ENCODE data around the gene KDM4C.
"Not testable (repeated sequence)": the region's sequence is repeated elsewhere in the genome, so short reads cannot be mapped to it uniquely, and the experiment has no call there.

Gene KDM4C

DNA sequence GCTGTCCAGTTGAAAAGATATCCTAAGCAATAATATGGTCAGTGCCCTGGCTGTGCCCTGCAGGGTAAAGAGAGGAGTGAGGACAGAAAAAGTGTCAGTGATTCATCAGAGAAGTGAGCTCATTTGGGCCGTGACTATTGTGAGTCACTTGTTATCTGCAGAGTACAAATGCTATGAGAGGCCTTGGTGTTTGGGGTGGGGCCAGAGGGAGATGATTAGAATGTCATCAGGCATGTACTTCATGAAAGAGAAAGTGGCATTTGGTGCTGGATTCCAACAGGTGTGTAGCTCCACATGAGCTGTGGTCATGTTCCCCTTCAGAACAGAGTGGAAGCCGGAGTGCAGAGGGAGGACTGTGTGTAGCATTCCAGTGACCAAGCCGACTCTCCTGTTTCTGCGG lies 174.1 kb downstream of the KDM4C start:
- peak in 1 of 2 donors; percentile 29 for DNase-seq (ENCODE audit: low read depth in 2 of 2)

DNA sequence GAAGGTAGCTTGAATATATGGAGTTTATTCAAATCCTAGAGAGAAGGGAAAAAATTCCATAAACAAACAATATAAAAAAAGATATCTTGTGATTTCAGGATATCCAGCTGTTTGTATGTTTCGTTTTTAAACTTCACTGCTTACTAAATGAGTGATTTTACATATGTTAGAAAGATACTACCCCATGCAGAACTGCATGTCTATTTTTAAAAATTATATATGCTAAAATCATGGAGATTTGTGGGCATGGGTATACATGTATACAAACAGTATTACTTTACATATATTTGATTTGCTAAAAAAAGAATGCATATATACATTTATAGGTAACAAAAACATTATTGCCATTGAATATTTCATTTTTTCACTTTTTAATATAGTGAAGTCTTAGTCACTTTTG lies 178.3 kb downstream of the KDM4C start:
- DNase-seq (ENCODE audit: low read depth in 2 of 2), result no peak

DNA sequence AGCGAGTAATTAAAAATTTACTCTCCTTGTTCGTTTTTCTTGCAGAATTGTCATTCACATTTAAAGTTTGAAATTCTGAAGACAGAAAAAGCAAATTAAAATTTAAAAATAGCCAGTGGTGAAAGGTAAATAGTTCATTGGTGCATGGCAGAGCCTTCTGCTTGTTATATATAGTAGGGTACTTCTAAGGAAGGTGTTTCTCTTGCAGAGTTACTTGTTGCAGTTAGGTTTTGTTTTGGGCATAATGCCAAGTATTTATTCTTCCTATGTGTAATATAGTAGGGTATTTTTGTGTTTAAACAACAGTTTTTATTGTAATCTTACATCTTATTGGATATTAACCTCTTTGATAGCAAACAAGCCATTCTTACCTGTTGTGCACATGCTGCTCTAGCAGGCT lies 179.4 kb downstream of the KDM4C start:
- no peak for DNase-seq (ENCODE audit: low read depth in 2 of 2)

DNA sequence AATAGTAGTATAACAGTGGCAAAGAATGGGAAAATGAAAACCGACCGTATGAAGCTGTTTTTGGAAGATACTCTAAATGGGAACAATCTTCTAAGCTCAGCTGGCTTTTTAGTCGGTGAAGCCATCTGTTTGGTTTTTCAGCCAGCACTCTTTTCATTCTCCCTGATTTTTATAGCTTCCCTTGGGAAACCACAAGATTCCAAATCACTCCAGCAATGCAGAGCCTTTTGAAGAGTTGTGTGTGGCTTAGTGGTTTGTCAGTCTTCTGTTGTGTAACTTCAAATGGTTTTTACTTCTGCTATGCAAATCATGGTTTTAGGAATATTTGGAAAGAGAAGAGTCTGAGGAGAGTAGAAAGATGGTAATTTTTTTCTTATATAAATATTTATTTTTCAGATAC lies 180.7 kb downstream of the KDM4C start:
- no peak for DNase-seq (ENCODE audit: low read depth in 2 of 2)

DNA sequence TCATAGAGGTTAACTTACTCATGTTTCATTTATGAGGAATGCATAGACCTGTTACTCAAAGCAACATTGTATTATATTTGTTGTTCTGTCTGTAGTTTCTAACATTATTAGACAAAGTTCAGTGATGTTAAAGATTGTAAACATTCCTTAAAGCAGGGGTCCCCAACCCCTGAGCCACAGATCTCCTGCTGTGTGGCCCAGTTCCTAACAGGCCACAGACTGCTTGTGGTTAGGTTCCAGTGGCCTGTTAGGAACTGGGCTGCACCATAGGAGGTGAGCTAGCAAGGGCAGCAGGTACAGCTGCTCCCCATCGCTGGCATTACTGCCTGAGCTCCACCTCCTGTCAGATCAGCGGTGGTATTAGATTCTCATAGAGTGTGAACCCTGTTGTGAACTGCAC lies 181.1 kb downstream of the KDM4C start:
- no peak for DNase-seq (ENCODE audit: low read depth in 2 of 2)

DNA sequence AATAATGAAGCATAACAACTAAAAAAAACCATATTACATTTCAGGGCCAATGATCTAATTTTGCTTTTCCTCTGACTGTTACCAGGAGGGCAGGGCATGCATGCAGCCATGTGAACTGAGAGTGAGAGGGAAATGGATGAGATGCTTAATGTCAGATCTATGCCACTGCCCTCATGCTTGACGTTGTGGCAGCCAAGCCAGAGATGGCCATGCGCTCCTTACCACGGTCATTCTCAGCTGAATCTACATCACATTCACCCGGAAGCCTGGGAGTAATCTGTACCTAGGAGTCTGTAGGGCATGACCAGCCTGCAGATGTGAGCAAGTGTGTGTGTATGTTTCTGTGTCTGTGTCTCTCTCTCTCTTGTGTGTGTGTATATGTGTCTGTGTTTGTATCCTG lies 183.7 kb downstream of the KDM4C start:
- no peak for DNase-seq (ENCODE audit: low read depth in 2 of 2)

DNA sequence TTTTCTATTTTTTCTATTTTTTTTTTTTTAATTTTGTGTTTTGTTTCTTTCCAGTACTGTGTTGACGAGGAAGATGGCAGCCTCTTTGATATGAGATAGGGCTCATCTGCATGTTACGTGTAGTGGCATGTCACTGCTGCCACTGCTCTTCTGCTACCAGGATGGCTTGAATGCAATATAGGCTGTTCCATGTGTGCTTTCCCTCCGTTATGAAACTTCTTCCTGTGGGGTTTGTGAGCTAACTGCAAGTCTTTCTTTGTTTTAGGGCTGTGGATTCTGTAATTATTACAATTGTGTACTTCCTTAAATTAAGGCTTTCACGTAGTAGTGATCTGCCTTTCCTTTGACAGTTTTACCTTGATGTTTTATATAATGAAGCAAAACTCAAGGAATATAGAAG lies 184.6 kb downstream of the KDM4C start:
- DNase-seq (ENCODE audit: low read depth in 2 of 2), result no peak

DNA sequence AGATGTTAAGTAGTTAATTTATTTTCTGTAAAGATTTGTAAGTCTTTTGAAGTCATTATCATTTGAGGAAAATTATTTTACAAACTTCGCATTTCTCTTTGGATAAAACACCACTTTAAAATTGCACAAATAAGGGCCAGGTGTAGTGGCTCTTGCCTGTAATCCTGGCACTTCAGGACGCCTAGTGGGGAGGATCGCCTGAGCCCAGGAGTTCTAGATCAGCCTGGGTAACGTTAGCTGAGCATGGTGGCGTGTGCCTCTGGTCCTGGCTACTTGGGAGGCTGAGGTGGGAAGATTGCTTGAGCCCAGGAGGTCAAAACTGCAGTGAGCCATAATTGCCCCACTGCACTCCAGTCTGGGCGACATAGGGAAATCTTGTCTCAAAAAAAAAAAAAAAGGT lies 185.5 kb downstream of the KDM4C start:
- no peak for DNase-seq (ENCODE audit: low read depth in 2 of 2)

DNA sequence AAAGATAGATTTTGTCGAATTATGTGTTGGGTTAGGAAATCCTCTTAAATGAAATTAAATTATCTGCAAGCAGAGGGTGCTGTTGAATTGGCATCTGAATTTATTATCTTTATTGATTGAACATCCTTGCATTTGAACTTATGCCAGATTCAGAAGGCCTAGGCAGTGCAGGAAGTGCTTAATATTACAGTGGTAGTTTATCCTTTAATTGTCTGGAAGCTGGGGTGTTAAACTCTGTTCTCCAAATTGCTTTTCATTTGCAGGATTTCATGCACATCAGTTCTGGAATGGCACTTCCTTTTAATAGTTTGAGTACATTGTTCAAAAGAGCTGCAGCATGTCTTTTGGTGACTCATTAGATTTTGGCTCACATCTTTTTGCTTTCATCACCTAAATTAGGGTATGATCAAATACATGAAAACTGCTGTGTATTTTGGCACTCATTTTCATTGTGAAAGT lies 186.3 kb downstream of the KDM4C start:
- no peak for DNase-seq (ENCODE audit: low read depth in 2 of 2)

DNA sequence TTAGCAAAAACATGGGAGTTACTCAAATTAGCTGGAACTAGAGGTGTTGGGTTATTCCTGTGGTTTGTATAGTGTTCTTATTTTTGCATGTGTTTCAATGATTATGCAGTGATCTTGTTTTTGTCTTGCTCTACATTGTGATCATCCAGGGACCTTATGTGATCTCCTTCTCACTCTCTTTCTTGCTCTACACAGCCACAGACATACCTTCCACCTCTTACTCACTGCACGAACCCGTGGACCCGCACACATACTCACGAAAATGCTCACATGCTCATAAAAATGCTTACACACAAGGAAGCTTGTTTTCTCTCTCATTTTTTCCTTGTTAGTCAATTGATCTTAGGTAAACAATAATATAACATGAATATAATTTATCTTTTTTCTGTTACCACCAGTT lies 187.1 kb downstream of the KDM4C start:
- no peak for DNase-seq (ENCODE audit: low read depth in 2 of 2)

DNA sequence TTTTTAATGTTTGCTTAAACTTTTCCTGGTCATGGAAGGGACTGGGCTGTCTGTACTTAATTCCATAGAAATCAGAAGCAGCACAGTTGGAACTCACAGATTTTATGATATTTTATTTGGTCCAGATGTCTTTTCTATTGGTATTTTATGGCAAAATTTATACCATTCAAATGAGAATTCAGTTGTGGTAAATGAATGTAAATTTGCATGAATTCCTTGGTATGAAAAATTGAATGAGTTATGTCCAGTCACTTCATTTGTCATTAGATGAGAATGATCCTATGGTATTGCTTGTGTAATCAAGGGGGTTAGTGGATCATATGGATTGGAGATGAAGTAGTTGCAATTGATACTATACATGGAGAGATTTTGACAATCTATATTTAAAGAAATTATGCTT lies 188.0 kb downstream of the KDM4C start:
- no peak for DNase-seq (ENCODE audit: low read depth in 2 of 2)

DNA sequence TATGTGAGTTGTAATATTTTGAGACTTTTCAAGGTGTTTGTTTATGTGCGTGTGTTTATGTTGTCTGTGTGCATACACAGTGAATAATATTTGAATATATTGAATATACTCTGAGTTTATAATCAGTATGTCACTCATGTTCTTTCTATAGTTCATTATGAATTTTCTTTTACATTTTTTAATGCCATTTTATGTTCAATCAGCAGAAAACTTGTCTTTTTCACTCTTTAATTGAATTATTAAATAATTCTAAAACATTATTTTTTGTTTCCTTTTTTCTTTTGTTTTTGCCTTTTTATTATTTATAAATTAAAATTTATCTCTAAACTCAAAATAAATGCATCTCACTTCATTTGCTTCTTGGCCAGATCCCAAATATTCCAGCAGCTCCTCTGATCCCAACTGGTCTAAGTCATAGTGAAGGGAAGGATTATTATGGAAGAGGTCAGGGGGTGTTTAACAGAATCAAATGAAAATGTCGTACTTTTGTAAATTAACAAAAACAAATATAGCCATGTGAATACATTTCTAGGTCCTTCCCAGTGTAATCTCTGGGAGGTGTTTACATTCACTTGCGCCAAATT lies 188.9 kb downstream of the KDM4C start:
- DNase-seq (ENCODE audit: low read depth in 2 of 2), result no peak

DNA sequence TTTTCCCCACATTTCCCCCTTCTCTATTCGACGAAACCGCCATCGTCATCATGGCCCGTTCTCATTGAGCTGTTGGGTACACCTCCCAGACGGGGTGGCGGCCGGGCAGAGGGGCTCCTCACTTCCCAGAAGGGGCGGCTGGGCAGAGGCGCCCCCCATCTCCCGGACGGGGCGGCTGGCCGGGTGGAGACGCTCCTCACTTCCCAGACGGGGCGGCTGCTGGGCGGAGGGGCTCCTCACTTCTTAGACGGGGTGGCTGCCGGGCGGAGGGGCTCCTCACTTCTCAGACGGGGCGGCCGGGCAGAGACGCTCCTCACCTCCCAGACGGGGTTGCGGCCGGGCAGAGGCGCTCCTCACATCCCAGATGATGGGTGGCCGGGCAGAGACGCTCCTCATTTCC lies 191.1 kb downstream of the KDM4C start:
- DNase-seq (ENCODE audit: low read depth in 2 of 2), result not testable (repeated sequence)

DNA sequence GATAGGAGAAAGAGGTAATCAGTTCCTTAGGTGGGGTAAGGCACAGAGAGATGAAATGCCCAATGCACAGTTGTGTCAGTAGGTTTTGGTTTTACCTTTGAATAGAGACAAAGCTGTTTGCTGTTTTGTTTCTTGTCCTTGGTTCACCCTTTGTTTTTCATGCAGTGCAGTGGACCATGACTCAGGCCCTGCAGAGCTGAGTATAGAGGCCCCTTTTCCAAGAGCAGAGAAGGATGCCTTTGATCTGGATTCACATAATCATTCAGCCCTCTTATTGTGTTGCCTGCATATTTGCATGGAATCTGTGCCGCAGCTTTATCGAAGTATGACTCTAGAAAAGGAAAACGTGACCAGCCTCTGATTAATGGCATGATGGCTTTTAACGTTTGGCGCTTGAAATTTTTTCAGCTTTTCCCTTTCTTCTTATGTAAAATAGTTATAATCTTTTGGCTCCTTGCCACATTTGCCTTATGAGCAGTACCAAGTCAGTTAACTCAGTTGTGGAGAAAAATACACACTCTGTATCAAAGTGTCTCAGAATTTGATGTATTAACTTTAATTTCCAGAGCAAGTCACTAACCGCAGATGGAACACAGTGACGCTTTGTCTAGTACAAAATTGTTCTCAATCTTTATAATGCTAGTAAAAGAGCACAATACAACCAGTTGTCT lies 197.6 kb downstream of the KDM4C start:
- DNase-seq (ENCODE audit: low read depth in 2 of 2), result no peak

DNA sequence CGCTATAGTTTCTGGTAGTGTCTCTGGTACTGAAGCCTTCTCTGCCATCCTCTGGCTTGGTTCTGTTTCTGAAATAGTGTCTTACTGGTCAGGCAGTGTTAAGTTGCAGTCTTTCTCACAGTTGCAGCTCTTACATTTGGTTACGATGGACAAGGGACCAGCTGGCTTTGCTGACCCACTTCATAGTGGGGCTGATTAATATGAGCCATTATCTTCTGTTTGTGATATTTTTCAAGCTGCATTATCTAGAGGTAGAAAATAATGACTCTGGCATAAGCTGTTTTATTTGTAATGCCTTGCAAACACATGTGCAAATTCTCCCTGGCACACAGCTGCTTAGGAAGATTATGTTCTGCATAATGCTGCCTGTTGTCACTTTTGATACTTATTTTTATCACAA lies 199.1 kb downstream of the KDM4C start:
- DNase-seq (ENCODE audit: low read depth in 2 of 2), result no peak

DNA sequence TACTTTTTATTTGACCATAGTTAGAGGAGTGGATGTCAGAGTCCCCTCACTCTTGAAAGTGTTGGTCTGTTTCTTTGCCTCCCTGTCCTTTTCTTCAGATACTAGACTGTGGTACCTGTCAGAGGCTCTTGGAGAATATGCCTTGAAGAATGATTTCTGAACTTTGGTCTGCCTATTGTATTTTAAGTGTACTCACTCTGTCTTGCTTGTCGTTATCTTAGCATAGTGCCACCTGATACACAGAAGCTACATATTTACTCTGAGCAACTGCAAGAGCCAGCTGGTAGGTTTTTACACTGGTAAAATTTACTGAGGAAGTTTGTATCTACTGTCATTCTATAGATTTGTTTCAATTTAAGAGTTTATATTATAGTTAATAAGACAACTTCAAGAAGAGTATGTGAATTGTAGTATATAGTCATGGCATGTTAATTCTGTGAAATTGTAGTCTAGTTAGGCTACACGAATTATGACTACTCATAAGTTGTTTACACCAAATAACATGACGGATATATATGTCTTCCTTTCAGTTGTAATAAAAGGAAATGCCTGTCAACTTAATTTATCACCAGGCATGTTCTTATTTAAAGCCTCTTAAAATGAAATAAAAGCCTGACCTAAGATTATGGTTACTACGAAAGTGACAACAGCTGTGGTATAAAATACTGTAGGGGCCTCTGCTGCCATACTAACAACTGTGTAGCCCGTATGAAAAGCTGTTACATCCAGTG lies 201.7 kb downstream of the KDM4C start:
- no peak for DNase-seq (ENCODE audit: low read depth in 2 of 2)

DNA sequence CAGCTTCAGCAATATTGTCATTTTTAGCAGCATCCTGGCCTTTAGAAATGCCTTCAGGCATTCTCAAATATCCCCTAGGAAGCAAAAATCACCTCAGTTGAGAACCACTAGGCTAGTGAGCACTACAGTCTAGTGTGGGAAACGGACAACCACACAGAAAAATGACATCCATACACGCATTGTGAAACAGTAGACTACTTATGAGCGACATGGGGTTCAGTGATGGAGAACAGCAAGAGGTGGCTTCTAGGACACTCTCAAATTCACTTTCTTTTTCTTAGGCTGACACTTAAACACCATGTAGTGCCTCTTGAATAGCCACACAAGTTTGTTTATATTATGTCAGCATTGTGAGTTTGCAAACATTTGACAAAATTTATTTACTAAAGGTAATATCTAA lies 203.0 kb downstream of the KDM4C start:
- DNase-seq (ENCODE audit: low read depth in 2 of 2), result no peak

DNA sequence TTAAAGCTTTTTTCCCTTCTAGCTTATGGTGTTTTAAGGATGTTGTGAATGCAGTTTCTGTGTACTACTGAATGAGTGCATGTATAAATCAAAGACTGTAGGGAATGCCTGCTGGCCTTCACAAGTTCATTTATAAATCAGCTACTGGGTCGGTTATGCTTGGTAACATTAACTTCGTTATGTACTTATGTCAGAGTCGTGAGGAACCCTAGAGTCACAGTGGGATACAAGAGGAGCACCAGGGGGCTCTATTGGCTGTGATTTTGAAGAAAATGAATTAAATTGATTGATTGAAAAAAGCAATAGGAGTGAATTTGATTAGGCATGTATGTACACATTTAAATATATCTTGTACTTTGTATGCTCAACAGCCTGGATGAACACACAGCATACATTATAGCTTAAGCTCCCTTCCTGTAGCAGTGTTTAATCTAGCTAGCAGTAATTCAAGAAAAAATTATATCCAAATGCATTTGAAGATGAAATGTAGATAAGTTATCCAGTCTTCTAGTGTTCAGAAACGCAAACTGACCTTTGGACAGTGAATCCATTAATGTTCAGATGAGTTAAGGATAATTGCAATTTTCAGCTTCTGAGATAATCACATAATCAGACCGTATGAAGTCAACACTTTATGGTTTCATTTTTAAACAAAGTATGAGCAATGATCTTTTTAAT lies 204.2 kb downstream of the KDM4C start:
- no peak for DNase-seq (ENCODE audit: low read depth in 2 of 2)

DNA sequence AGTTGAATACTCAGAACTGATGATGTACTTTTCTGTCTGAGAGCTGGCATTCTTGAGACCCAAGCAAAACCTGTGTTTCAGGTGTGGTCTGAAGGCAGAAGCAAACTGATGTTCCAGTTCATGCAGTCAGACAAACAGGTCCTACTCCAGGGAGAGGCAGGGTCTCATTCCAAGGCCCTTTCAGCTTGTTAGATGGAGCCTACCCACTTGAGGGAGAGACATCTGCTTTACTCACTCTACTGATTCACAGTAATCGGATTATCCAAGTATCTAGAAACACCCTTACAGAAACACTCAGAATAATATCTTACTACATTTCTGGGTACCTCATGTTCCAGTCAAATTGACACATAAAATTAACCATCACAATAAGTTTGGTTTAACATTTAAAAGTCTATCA lies 207.8 kb downstream of the KDM4C start:
- no peak for DNase-seq (ENCODE audit: low read depth in 2 of 2)

DNA sequence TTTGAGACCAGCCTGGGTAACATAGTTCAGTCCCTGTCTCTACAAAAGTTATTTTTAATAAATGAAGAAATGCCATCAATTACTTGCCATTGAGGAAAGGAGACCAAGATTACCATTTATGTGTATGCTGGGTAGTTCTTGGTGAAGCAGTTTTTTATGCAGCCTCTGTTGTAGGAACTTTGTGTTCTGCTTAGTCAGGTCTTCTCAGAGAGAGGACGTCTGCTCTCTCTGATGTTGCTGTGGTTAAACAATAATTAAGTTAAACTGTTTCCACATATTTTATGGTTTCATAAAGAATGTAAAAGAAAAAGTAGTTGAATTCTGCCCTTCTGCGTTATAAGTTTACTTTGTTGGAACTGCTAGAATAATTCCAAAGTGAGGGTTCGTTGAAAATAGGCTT lies 210.5 kb downstream of the KDM4C start:
- no peak for DNase-seq (ENCODE audit: low read depth in 2 of 2)

DNA sequence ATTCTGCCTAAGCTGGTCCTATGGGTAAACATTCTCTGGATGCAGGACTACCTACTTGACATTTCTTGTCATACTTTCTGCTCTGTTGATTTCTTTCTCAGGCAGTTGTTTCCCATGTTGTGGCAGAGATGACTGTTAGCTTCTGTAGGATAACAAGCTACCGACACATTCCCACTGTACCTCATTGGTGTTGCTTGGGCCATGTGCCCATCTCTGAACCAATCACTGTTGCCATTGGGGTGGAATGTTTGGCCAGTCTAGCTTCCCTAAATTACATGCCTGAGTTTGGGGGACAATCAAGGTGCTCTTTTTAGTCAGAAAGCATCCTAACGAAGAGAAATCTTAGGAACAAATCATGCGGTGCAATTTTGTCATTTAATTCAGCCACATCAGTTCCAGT lies 212.0 kb downstream of the KDM4C start:
- DNase-seq (ENCODE audit: low read depth in 2 of 2), result no peak

DNA sequence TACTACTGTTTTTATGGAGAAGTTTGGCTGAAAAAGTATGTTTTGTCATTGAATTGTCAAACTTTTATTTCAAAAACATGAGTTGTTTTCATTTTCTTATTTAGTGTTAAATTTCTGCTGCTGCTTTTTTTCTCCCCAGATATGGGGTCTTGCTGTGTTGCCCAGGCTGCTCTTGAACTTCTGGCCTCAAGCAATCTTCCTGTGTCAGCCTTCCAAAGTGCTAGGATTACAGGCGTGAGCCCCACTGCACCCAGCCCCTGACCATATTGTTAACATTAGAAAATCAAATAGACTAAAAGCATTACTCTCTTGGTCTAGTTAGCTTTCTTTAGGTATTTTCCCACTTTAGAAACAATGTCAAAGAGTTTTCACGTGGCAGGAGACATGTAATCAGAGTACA lies 215.3 kb downstream of the KDM4C start:
- DNase-seq (ENCODE audit: low read depth in 2 of 2), result no peak

DNA sequence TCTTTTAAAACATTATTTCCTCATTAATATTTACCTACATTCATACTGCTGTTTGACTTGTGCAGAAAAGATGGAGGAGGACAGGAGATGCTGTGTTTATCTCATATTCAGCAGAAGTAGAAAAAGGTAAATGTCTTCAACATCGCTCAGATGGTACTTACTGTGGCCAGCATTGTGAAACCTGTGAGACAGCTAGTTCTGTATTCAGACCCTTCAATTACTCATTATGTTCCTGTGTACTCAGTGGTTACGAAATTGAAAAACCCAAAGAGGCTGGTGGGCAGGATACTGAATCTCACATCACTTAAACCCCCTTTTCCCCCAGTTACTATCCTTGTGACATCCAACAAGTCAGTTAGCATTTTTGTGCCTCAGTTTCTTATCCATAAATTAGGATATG lies 216.0 kb downstream of the KDM4C start:
- no peak for DNase-seq (ENCODE audit: low read depth in 2 of 2)
